GM18868 (cell line): ENCODE data around the gene PDE3B.
"Not testable (repeated sequence)": the region's sequence is repeated elsewhere in the genome, so short reads cannot be mapped to it uniquely, and the experiment has no call there.

ENCODE experiments used
- ATAC-seq: cut with Tn5 transposase; IDR thresholded peaks from one replicate; pipeline ENCODE4 v1.9.1; 2021; ENCODE audit warnings: mild to moderate bottlenecking, moderate library complexity; ENCODE audit not compliant: unreplicated experiment

Gene PDE3B

DNA sequence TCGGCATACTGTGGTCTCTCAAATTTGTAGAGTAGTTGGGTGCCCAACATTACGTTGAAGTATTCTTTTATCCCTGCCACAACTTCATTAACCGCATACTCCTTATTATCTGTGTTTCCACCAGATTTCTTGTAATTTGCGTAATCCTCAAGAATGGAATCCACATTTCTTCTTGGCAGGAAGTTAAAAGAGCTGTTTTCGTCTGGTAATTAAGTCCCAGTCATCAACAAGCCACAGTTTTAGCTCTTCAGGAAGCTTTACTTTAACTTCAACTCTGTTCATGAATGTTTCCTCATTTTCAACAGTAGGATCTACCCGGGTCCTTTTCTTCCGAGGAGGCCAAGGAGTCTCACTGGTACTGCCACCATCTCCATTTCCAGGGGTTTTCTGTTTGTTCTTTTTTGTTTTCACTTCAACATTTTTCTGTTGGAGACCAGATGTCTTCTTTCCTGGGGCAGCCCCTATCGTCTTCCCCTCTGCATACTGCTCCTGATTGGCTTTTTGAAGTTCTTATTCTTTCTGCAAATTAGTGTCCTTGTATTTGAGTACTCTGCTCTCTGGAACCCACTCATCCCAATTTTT, 30.3 kb downstream of the PDE3B start:
- ATAC-seq, result no peak

DNA sequence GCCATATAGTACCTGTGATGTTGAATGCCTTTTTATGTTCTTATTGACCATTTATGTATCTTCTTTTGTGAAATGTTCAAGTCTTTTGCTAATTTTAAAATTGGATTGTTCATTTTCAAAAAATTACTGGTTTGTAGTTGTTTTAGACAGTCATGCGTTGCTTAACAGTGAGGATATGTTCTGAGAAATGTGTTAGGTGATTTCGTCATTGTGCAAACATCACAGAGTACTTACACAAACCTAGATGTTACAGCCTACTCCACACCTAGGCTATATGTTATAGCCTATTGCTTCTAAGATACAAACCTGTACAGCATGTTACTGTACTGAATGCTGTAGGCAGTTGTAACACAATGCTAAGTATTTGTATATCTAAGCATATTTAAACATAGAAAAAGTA, 32.5 kb downstream of the PDE3B start:
- ATAC-seq, result no peak

DNA sequence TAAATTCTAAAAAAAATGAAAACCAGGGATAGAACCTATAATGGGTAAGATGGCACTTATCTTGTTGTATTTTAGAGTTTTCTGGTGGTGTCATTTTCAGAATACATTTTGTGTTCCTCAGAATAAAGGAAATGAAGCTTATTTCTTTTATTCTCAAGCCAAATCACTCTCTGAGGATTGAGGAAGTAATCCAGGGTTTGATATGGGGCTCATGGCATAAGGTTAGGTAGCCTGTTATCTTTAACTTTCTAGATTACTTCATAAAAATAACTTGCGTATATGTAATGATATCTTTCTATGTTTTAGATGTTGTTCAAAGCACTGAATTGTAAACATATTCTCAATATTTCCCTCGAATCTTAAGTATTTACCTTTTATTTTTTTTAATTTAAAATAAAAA, 33.5 kb downstream of the PDE3B start:
- no peak for ATAC-seq

DNA sequence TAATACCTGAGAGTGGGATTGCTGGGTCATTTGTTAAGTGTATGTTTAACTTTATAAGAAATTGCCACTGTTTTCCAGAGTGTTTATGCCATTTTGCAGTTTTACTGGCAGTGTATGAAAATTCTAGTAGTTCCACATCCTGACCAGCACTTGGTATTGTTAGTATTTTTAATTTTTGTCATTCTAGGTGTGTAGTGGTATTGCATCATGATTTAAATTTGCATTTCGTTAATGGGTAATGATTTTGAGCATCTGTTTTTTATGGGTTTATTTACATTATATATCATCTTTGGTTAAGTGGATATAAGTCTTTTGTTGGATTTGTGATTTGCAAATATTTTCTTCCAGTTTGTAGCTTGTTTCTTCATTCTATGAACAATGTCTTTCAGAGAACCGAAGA, 34.7 kb downstream of the PDE3B start:
- no peak for ATAC-seq

DNA sequence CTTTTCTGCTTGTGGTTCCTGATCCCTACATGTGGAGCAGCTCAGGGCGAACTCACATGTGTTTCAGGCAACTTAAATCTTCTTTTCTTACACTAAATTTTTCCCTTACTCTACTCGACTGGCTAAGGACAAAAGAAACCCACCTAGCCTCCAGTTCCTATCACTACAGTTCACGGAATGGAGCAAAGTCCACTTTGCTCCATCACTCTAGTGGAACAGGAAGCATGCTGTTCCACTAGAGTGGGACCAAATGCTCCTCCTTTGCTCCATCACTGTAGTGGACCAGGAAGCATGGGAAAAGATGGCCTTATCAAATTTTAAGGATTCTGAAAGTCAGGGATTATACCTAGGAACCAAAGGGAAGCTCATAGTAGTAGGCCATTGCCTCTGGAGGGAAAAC, 36.1 kb downstream of the PDE3B start:
- ATAC-seq, result no peak

DNA sequence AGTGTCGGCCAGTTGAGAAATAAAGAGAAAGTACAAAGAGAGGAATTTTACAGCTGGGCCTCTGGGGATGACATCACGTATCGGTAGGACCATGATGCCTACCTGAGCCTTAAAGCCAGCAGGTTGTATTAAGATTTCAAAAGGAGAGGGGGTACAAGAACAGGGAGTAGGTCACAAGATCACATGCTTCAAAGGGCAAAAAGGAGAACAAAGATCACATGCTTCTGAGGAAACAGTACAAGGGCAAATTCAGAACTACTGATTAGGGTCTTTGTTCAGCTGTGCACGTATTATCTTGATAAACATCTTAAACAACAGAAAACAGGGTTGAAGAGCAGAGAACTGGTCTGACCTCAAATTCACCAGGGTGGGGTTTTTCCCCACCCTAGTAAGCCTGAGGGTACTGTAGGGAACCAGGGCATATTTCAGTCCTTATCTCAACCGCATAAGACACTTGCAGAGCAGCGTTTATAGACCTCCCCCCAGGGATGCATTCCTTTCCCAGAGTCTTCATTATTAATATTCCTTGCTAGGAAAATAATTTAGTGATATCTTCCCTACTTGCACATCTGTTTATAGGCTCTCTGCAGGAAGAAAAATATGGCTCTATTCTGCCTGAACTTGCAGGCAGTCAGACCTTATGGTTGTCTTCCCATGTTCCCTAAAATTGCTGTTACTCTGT, 40.8 kb downstream of the PDE3B start:
- ATAC-seq, result not testable (repeated sequence)

DNA sequence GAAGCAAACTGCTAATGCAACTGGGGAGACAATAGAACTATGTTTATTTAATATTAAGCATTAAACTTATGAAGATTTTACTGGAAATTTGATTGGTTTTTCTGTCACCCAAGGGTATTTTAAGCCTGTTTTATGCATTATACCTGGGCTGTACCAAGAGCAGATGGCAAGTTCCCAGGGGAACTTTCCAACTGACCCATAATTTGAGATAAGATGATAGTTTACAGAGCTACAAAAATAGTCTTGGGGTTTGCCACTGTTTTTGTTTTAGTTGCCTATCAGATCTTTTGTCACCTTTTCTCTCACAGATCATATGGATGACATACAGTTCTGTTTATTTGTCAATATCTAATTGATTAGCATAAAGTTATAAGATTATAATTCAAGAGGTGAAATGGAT, 43.9 kb downstream of the PDE3B start:
- ATAC-seq, result no peak

DNA sequence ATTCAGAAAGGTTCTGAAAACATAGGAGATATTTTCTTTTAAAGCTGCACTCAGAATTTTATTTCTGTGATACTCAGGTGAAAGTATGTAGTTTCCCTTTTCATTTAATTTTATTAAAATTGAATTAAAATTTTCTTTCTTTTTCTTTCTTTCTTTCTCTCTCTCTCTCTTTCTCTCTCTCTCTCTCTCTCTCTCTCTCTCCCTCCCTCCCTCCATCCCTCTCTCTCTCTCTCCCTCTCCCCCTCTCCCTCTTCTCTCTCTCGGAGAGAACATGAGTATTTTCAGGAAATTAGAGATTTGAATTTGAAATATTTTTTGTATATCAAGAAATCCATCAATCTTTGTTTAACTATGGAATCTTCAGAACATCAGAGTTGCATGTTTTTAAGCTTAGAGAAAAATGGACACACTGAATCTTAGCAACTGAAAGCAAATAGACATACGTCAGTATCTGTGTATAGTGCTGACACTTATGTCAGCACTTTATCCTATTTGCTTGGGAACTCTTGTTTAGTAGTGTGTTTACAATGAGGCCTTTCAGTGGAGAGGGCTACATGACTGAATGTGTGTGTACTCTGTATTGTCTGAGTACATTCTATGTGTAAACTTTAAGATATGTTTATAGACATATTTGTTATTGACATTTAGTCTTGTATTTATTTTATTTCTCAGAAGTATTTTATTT, 44.5 kb downstream of the PDE3B start:
- no peak for ATAC-seq

DNA sequence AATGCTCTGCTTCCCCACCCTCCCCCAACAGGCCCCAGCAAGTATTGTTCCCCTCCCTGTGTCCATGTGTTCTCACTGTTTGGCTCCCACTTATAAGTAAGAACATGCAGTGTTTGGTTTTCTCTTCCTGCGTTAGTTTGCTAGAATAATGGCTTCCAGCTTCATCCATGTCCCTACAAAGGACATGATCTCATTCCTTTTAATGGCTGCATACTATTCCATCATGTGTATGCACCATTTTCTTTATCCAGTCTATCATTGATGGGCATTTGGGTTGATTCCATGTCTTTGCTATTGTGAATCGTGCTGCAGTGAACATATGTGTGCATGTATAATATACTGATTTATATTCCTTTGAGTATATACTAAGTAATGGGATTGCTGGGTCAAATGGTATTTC, 52.1 kb downstream of the PDE3B start:
- not testable (repeated sequence) for ATAC-seq

DNA sequence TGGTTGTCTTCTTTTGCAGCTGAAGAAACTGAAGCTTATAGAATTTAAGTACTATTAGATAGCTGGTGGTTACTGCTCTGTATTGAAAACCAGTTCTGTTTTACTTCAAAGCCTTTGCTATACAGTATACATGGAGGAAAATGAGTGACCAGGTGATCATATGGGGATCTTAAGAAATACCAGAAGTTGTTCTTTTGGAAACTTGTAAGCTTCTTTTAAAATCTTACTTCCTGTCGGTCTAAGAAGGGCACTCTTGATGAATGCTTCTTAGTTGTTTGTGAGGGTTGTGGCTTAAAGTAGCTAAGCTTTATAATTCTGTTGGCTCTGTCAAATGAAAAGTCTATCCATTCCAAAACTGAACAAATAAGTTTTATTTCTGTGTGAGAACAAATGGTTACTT, 55.2 kb downstream of the PDE3B start:
- ATAC-seq, result no peak

DNA sequence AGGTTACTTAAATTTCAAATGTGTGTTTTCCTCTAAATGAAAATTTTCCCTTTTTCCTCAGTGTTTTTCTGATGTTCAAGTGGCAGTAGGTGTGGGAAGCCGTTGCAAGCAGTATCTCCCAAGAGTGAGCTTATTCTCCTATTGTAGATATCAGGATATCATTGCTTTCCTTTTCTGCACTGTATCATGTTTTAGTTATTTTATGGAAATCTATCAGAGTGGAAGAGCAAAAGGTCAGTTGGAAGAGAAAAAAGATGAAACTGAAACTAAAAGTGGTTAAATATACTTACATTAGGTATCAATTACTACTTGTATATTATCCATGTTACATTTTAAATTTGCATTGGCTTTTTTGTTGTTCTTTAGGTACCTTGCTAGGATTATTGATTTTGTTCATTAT, 57.0 kb downstream of the PDE3B start:
- ATAC-seq, result no peak

DNA sequence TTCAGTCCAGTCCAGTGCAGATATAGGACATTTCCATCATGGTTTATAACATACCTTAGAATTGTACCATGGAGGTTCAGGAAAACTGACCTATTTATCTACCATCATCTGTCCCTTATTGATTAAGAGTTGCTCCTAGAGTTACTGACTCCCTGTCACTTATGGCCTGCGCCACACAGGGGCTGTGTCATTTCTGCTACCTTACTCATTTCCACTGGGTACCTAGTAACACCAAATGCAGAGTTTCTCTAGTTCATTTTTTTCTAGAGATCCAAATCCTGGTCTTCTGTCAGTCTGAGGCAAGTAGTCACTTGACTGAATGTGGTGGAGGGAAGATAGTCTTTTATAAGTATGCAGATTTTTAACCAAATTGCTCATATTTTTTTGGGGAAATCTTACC, 59.2 kb downstream of the PDE3B start:
- no peak for ATAC-seq

DNA sequence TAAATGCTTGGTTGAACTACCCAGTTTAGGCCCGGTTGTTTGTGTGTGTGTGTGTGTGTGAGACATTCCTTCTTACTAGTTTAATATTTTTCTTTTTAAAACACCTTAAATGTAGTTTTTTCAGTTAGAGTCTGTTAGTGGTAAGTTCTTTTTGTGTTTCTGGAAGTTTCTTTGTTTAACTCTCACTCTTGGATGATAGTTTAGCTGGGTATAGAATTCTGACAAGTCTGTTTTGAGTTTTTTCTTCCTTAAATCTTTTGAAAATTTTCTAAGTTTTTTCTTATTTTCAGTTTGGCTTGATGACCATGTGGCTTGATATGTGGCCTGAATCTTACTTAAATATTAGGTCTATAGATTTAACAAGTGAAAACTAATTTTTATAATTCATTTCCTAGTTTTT, 60.1 kb downstream of the PDE3B start:
- ATAC-seq, result no peak

DNA sequence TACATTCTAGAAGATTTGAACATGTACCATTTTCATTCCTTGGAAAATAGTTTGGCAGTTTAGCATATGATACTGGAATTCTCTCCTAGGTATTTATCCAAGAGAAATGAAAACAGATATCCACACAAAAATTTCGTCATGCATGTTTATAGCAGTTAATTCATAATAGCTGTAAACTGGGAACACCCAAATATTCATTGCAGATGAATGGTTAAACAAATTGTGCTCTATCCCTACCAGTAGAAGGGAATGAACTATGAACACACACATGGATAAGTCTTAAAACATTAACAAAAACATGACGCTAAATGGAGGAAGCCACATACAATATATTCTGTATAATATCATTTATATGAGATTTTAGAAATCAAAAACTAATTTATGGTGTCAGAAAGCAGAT, 61.5 kb downstream of the PDE3B start:
- ATAC-seq, result no peak

DNA sequence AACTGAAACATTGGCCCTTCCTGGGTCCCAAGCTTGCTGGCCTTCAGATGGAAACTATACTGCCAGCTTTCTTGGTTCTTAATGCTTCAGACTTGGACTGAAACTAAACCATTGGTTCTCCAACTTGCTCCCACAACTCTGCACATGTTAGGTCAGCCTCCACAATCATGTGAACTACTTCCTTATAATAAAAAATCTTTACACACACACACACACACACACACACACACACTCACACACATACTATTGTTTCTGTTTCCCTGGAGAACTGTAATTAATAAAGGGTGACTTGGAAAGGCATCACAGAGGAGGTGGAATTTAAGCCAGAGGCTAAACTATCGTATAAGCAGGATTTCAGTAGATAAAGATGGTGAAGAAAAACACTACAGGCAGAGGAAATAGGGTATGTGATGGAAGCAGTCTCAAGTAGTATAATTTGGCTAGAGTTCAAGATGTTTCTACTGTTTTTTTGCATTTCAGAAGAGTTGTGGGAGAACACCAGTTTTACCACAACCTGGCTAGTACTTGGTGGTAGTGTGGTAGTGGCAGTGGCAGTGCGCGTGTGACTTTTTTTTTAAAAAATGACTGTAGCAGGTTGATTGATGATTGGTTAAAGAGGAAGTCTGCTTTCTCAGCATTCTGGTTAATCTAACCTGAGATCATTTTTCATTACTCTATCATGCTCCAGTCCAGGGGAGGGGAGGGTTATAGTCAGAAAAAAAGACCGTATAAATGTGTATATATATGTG, 70.1 kb downstream of the PDE3B start:
- no peak for ATAC-seq

DNA sequence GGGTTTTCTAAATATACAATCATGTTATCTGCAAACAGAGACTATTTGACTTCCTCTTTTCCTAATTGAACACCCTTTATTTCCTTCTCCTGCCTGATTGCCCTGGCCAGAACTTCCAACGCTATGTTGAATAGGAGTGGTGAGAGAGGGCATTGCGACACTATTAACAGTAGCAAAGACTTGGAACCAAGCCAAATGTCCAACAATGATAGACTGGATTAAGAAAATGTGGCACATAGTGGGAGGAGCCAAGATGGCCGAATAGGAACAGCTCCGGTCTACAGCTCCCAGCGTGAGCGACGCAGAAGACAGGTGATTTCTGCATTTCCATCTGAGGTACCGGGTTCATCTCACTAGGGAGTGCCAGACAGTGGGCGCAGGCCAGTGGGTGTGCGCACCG, 72.1 kb downstream of the PDE3B start:
- not testable (repeated sequence) for ATAC-seq

DNA sequence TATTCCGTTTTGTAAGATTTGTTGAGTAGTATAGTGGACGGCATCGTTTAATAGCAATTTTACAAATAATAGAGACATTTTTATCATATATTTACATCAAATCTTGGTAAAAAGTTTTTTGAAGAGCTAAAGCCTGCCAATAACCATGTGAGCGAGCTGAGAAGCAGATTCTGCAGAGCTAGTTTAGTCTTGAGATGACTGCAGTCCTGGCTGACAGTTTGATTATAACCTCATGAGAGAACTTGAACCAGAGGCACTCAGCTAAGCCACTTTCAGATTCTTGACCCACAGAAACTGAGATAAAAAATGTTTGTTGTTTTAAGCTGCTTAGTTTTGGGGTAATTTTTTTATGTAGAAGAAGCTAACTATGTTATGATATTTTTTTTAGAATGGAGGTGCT, 78.9 kb downstream of the PDE3B start:
- no peak for ATAC-seq

DNA sequence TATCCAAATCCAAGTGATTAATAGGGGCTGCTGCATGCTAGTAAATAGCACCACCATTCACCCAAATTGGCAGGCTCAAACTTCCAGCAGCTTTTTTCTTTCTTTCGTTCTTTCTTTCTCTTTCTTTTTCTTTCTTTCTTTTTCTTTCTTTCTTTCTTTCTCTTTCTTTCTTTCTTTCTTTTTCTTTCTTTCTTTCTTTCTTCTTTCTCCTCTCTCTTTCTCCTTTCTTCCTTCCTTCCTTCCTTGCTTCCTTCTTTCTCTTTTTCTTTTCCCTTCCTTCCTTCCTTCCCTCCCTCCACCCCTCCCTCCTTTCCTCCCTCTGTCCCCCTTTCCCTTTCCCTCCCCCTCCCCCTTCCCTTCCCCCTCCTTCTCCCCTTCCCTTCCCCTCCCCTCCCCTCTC, 81.5 kb downstream of the PDE3B start:
- ATAC-seq, result no peak

DNA sequence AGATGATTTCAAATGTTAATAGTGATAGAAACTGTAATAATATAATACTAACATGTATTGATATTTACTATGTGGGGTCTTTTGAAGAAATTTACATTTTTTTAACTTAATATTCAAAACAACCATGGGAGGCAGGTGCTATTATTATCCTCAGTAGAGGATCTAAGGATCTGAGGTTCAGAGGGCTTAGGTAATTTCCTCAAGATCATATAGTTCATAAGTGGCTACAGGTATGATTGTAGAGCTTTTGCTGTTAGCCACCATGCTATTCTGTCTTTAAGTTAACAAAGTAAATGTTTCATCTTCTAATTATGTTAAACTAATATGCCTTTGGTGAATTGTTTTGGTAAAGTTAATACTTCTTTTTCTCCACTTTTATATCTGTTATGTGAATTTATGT, 83.6 kb downstream of the PDE3B start:
- no peak for ATAC-seq

DNA sequence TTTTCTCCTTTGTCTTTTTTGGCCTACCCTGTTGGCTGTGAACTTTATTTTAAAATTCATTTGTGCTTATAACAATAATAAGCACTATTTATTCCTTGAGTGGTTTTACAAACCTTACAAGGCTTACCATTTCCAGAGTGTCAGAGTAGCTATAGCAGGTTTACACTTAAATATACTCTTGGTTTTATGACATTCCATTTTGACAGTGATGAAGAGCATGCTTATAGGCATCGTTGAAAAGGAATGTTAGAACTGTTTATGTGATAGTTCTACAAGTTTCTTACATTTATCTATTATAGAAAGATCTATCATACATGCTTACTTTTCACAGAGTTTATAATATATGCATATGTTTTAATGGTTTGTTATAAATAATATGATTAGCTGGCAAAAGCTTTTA, 84.1 kb downstream of the PDE3B start:
- no peak for ATAC-seq

DNA sequence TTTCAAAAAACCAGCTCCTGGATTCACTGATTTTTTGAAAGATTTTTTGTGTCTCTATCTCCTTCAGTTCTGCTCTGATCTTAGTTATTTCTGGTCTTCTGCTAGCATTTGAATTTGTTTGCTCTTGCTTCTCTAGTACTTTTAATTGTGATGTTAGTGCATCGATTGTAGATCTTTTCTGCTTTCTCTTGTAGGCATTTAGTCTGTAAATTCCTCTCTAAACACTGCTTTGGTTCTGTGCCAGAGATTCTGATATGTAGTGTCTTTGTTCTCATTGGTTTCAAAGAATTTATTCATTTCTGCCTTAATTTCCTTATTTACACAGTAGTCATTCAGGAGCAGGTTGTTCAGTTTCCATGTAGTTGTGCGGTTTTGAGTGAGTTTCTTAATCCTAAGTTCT, 96.9 kb downstream of the PDE3B start:
- not testable (repeated sequence) for ATAC-seq

DNA sequence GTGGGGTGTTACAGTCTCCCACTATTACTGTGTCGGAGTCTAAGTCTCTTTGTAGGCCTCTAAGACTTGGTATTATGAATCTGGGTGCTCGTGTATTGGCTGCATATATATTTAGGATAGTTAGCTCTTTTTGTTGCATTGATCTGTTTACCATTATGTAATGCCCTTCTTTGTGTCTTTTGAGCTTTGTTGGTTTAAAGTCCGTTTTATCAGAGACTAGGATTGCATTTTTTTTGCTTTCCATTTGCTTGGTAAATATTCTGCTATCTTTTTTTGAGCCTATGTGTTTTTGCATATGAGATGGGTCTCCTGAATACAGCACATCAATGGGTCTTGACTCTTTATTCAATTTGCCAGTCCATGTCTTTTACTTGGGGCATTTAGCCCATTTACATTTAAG, 97.6 kb downstream of the PDE3B start:
- no peak for ATAC-seq
